HG03354 (cell line): ENCODE results near the gene PDE1C.

Experiments used
- ATAC-seq: cut with Tn5 transposase; IDR thresholded peaks from one replicate; pipeline ENCODE4 v1.9.1; 2021; ENCODE audit warnings: mild to moderate bottlenecking; ENCODE audit not compliant: unreplicated experiment, poor library complexity, severe bottlenecking

Gene PDE1C

DNA sequence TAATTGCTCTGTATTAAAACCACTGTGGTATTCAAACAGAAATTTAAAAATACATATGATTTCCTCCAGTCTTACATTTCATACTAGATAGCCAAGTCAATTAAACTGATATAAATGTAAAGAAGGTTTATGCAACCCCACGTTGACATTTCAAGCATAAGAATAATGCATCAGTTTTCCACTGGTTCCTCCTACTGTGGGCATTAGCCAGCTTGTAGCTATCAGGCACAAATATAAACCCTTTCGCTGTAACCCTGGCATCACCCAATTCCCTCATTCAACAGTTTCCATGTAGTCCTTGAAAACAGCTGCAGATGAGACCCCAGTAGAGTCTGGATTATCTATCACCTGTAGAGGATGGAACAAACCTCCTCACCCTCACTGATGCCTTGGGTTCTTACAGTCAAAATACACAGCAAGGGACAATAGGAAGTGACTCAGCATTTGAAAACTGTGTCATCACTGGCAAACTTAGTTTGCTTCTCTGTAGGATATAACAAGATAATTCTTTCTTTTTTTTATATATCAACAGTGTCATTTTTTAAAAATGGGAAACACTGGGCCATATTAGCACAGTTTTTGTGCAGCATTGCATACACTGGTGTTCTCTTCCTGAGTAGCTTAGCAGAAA lies 113.0 kb downstream of the PDE1C start:
- ATAC-seq: no peak

DNA sequence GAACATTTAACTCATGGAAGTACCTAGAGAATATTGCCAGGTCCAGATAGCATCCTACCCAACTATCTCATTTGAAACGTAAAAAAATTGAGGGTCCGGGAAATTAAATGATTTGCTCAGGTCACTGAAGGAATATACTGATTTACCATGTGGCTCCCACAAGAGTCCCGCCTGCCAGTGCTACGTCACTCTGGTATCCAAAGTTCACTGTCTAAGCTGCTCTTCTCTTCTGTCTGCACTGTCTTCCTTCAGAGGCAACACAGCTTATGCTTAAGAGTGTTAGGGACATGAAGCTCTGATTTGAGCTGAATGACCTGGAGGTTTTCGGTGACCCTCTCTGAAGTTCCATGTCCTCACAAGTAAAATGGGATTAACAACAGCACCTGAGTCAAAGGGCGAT lies 114.6 kb downstream of the PDE1C start:
- ATAC-seq: no peak

DNA sequence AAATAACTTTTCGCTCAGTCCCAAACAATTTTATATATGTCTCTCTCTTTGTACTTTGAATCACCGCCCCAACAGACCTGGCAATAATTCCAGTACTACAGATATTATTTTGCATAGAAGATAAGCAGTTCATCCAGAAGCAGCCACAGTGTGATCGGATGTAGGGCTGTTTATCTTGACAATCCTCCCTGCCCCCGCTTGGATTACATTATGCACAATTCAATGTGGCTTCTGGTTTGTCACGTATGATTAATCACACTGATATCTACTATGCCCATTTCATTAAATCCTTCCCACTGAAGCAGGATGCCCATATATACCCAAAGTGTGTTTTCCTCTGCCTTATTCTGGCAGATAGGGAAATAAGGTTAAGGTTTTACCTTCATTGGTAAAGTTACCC lies 115.2 kb downstream of the PDE1C start:
- ATAC-seq: no peak

DNA sequence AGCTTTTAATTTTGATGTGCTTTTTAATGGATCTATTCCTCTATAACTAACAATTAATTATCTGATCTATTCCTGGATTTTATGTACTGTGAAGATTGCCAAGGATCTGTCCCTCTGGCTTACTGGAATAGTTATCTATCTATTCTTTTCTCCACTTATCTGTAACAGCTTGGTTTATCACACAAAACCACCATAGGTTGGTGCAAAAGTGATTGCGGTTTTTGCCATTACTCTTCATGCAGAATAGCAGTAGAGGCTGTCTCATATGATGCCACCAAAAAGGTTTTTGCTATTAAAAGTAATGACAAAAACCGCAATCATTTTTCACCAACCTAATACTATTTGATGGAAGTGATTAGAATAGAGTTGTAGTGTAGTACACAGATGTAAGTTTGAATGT lies 115.7 kb downstream of the PDE1C start:
- ATAC-seq: no peak

DNA sequence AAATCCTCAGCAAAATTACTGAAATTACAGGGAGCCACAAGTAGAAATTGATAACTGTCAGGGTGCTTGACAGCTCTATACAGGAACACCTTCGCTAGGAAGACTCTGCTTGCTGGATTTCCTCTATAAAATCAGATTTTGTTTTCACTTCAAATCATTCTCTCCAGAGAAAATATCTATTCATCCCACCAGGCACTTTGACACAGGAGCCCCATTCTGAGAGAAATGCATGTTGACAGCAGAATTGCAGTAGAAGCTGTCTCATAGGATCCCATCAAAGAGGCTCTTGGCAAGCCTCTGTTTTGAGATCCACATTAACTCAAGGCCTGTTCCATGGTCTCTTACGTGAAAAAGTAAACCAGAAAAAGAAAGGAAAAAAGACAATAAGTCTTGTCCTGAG lies 116.8 kb downstream of the PDE1C start:
- no peak for ATAC-seq

DNA sequence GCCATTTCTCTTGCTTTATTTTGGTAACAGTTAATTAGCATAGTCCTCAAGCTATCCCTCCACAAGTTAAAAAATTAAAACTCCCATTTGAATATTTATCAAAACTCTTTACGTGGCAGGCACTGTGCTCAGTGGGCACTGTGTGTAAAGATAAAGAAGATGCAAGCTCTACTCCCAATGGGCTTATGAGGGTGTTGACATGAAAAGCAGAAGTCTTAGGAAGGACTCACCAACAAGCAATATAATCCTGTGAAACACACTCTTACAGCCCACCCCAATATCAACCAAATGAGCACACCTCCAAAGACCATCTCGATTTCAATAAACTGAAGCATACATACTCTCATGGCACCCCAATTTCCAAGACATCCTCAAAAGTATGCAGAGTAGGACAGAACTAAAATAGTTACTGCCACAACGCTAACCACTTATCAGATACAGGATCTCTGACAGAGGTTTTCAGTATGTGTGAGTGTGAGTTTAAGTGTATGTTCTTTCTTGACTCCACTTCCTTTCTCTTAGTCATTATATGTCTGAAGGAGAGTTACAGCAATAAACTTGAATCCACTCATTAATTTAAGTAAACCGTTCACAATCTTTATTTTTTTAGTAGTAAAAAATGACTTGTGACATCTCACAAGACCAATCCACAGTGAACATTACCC lies 120.0 kb downstream of the PDE1C start:
- ATAC-seq: no peak

GRCh38 chr7:31948029-31948428 lies 122.2 kb downstream of the PDE1C start:
- no peak for ATAC-seq

- ATAC-seq: no peak
Measured at GRCh38 chr7:31940167-31940566, 130.0 kb downstream of the PDE1C start.

DNA sequence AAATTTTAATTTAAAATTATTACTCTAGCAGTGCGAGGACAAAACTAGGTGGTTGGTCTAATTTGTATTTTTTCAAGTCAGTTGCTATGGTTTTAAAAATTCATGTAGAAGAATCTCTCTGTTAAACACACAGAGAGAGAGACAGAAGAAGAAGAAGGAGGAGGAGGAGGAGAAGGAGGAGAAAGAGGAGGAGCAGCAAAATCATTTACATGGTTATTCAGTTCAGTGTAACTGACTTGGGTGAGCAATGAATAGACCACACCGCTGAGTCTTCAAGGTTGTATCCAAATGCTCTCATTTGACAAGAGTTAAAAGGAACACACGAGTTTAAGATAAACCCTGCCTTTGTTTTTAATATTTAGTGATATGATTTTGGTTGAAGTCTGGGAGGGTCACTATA lies 131.1 kb downstream of the PDE1C start:
- no peak for ATAC-seq

DNA sequence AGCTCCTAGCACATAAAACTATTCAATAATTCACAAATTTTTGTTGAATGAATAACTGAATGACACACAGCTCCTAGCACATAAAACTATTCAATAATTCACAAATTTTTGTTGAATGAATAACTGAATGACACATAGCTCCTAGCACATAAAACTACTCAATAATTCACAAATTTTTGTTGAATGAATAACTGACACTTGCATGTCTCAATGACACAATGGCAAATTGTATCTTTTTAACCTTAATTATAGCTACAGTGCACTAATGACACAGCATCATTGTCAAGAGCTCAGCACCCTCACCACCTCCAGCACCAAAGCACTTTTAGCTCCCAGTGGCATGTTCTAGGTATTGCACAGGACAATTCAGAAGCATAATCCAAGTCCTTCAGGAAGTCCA lies 131.6 kb downstream of the PDE1C start:
- ATAC-seq: no peak

DNA sequence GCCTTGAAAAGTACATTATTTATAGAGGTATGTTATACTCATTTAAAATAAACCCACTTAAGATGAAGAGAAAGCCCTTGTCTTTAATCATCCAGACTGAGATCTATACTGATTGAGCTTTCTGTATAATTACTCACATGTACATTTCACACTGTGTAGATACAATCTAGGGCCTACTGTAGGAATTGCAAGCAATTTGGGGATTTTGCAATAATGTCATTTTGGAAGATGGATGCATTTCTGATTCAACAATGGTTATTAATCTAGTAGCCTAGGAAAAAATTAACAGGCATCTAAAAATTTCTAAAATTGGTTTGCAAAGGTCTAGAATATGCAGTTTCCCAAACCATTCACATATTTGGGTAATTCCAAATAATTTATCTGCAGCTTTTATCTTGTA lies 132.2 kb downstream of the PDE1C start:
- no peak for ATAC-seq

DNA sequence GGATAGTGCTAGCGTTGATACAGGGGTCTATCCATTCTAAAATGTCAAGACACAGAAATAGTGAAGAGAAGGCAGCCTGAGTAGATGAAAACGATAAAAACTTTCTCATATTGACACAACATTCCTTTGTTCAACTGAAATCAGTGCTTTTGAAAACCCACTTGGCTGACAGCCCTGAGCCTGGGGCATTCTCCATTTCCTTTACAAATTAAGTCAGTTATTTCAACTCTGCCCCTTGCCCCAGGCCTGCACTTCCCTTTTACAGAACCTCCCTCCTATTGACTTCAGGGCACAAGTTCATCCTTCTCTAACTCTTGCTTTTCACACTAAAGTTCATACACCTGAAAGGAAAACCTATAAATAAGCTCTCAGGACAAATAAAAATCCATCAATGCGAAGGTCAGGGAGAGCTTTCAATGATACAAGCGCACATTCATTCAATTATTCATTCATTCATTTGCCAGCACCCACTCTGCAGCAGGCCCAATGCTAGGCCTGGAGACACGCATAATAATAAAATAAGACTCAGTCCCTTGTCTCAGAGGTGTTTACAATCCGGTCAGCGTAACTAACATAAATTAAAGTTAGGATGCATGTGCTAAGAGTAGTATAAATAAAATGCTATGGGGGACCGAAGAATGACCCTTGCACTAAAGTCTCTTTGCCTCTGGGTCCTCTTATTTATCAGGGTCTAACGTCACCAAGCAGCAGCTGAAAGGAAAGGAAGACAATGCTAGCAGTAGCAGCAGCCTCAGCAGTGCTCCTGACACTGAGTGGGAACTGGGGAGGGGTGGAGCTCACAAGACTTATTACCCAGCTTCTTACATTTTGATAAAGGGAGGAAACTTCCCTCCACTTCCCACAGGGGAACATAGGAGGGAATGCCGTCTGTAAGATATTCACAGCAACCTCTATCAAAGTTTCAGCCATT lies 134.8 kb downstream of the PDE1C start:
- no peak for ATAC-seq

- ATAC-seq: no peak
Measured at GRCh38 chr7:31934551-31934950, 135.7 kb downstream of the PDE1C start.

- ATAC-seq: no peak
Measured at GRCh38 chr7:31933481-31933880, 136.7 kb downstream of the PDE1C start.

- no peak for ATAC-seq
Measured at GRCh38 chr7:31926991-31927584, 143.1 kb downstream of the PDE1C start.

- no peak for ATAC-seq
Measured at GRCh38 chr7:31925753-31926454, 144.3 kb downstream of the PDE1C start.

- ATAC-seq: no peak
Measured at GRCh38 chr7:31924251-31924650, 146.0 kb downstream of the PDE1C start.

- ATAC-seq: no peak
Measured at GRCh38 chr7:31922848-31923247, 147.4 kb downstream of the PDE1C start.

GRCh38 chr7:31921047-31921446 lies 149.2 kb downstream of the PDE1C start:
- ATAC-seq: no peak
